ENCODE data around the gene NEU4. TPM values are rescaled to one million over a fixed set of nuclear protein-coding genes. Genes with fewer than 3 reads are reported as not detected.
"Not testable (repeated sequence)": the region's sequence is repeated elsewhere in the genome, so short reads cannot be mapped to it uniquely, and the experiment has no call there.

The NEU4 gene
- total RNA-seq, 1 experiment from 2014 or later, result 10.0 TPM

DNA sequence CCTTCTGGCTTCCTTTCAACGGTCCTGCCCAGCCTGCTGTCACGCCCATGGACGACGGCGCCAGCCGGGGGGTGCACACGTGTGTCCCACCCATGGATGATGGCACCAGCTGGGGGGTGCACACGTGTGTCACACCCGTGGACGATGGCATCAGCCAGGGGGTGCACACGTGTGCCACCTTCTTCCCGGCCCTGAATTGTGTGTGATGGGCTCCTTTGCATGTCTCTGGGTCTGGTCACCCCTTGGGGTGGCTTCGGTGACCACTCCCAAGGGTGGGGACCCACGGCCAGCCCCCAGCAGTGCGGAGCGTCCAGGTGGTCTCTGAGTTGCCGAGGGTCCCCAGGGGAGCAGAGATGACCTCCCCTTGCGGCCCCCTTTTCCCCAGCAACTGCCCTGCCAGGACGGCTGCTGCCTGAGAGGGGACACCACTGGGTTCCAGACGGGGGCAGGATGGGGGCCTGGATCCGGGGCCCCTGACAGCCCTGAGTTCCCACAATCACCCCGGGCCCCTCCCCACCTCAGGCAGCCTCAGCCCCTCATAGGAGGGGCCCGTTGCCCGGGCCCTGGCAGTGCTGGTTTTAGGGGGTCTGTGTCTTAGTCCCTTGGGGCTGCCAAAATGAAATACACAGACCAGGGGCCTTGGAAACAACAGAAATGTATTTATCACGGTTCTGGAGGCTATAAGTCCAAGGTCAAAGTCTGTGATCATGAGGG lies 9.4 kb downstream of the NEU4 start:
- CTCF ChIA-PET, result no interaction called here
- Histone ChIP-seq H3K4me3 (ENCODE audit: low read depth in 2 of 2, low read length in 2 of 2) (no peak overlapping the region), H3K36me3 (ENCODE audit: control insufficient read depth, insufficient read depth, low read length) (no peaks in the 10 kb centered on the region), H3K9me3 (ENCODE audit: control insufficient read depth, insufficient read depth, low read depth, low read length) (no peaks in the 10 kb centered on the region), H3K4me1 (ENCODE audit: control insufficient read depth, insufficient read depth, low read length) (peaks cover 3% of the 10 kb centered on the region; the same call in 1 of the 2 replicates), H3K27me3 (ENCODE audit: control insufficient read depth, insufficient read depth, low read length) (no peaks in the 10 kb centered on the region), H3K27ac (ENCODE audit: low read length) (no peak overlapping the region)
- no peak for ATAC-seq
- in situ Hi-C loops (cut with HindIII; ENCODE audit: low pct_unique_long_range_greater_than_20kb, low sequenced_read_pairs), result no loop called here
- no peak for TF ChIP-seq REST (IDR thresholded peaks at IDR 0.05; ENCODE audit: insufficient read depth in 1 of 2, low read depth in 2 of 2, low read length in 1 of 2)
- TF ChIP-seq SIN3A (IDR thresholded peaks at IDR 0.05; ENCODE audit: borderline replicate concordance, insufficient read depth, low read depth, low read length), result no peak
- no peak for DNase-seq (ENCODE audit: low read depth, low spot score)
- intact Hi-C loops (cut with micrococcal nuclease; ENCODE audit: unreplicated experiment), result no loop called here
- POLR2A ChIA-PET, result no interaction called here
- BruUV-seq (replicated peaks), result no TSS peak

- H3K4me1 ChIP-seq (ENCODE audit: control insufficient read depth, insufficient read depth, low read length), result peaks cover 3% of the 10 kb centered on the region; the same call in 1 of the 2 replicates
- no peaks in the 10 kb centered on the region for H3K9me3 ChIP-seq (ENCODE audit: control insufficient read depth, insufficient read depth, low read depth, low read length)
- no peaks in the 10 kb centered on the region for H3K36me3 ChIP-seq (ENCODE audit: control insufficient read depth, insufficient read depth, low read length)
- CTCF ChIA-PET, result no interaction called here
- POLR2A ChIA-PET, result no interaction called here
- no peak for ATAC-seq
- no TSS peak for BruUV-seq (replicated peaks)
- DNase-seq (ENCODE audit: low read depth, low spot score), result no peak
- H3K4me3 ChIP-seq (ENCODE audit: low read depth in 2 of 2, low read length in 2 of 2), result no peak overlapping the region
- in situ Hi-C loops (cut with HindIII; ENCODE audit: low pct_unique_long_range_greater_than_20kb, low sequenced_read_pairs) (no loop called here), intact Hi-C loops (cut with micrococcal nuclease; ENCODE audit: unreplicated experiment) (no loop called here)
- no peaks in the 10 kb centered on the region for H3K27me3 ChIP-seq (ENCODE audit: control insufficient read depth, insufficient read depth, low read length)
- TF ChIP-seq REST (IDR thresholded peaks at IDR 0.05; ENCODE audit: insufficient read depth in 1 of 2, low read depth in 2 of 2, low read length in 1 of 2), result no peak
- no peak overlapping the region for H3K27ac ChIP-seq (ENCODE audit: low read length)
These were observed 9.9 kb downstream of the NEU4 start for GRCh38 chr2:241818943-241819270.

GRCh38 chr2:241819947-241820624 lies 11.1 kb downstream of the NEU4 start:
- H3K4me3 ChIP-seq (ENCODE audit: low read depth in 2 of 2, low read length in 2 of 2); in situ Hi-C loops (cut with HindIII; ENCODE audit: low pct_unique_long_range_greater_than_20kb, low sequenced_read_pairs); BruUV-seq (replicated peaks); CTCF ChIA-PET; H3K27ac ChIP-seq (ENCODE audit: low read length); H3K9me3 ChIP-seq (ENCODE audit: control insufficient read depth, insufficient read depth, low read depth, low read length); ATAC-seq; H3K27me3 ChIP-seq (ENCODE audit: control insufficient read depth, insufficient read depth, low read length); DNase-seq (ENCODE audit: low read depth, low spot score); H3K4me1 ChIP-seq (ENCODE audit: control insufficient read depth, insufficient read depth, low read length); H3K36me3 ChIP-seq (ENCODE audit: control insufficient read depth, insufficient read depth, low read length); POLR2A ChIA-PET; intact Hi-C loops (cut with micrococcal nuclease; ENCODE audit: unreplicated experiment): not testable (repeated sequence)

All from Panc1 (cell line).